Prostate gland (tissue), 2 donors: ENCODE measurements around the gene INO80D.

Experiments used
- POLR2AphosphoS5 ChIP-seq: sonication (generic); formaldehyde crosslinking; IDR thresholded peaks from one replicate; pipeline ENCODE4 v1.6.1; 2017; ENCODE audit warnings: antibody characterized with exemption
- TF ChIP-seq, protein P1 (sequence below), 4 experiments: fragments of 200-600 bp in 2 of 4; fragments of 450-650 bp in 2 of 4; sonication (generic) in 2 of 4; IDR thresholded peaks; 1 replicate in 3 of 4; 2 replicates in 1 of 4; pipeline ENCODE4 v1.5.1; 2016 to 2019; ENCODE audit warnings: antibody characterized with exemption in 4 of 4, mild to moderate bottlenecking in 2 of 4, moderate library complexity in 2 of 4

DNA sequence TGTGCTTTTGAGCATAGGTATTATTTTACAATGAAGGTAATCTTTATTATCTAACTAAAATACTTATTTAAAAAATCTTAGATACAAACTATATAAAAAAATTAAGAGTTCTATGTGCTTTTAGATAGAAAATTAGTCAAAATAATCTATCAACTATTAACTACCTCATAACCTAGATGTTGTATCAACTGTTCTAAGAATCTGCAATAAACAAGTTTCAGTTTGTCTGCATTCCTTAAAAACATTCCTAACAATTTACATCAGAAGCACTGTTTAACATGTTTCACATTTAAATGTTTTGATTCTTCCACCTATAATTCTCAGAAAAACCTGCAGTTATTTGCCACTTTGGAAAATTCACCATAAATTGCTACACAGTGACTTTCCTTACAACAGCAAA is 39.9 kb upstream of the INO80D start:
- no peak for TF ChIP-seq POLR2AphosphoS5
- TF ChIP-seq, protein P1, sequence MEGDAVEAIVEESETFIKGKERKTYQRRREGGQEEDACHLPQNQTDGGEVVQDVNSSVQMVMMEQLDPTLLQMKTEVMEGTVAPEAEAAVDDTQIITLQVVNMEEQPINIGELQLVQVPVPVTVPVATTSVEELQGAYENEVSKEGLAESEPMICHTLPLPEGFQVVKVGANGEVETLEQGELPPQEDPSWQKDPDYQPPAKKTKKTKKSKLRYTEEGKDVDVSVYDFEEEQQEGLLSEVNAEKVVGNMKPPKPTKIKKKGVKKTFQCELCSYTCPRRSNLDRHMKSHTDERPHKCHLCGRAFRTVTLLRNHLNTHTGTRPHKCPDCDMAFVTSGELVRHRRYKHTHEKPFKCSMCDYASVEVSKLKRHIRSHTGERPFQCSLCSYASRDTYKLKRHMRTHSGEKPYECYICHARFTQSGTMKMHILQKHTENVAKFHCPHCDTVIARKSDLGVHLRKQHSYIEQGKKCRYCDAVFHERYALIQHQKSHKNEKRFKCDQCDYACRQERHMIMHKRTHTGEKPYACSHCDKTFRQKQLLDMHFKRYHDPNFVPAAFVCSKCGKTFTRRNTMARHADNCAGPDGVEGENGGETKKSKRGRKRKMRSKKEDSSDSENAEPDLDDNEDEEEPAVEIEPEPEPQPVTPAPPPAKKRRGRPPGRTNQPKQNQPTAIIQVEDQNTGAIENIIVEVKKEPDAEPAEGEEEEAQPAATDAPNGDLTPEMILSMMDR (IDR thresholded peaks at IDR 0.05): no peak
